NOMO-1 treated with DMSO at 0.1 percent for 48 hours (cell line): Measurements from ENCODE around the gene ZBTB48.
"Not testable (repeated sequence)": the region's sequence is repeated elsewhere in the genome, so short reads cannot be mapped to it uniquely, and the experiment has no call there.

Experiments used
- DNase-seq: peaks from one replicate; lab custom pipeline; 2025; ENCODE audit not compliant: unreplicated experiment; lab: John Stamatoyannopoulos, UW

Gene ZBTB48

DNA sequence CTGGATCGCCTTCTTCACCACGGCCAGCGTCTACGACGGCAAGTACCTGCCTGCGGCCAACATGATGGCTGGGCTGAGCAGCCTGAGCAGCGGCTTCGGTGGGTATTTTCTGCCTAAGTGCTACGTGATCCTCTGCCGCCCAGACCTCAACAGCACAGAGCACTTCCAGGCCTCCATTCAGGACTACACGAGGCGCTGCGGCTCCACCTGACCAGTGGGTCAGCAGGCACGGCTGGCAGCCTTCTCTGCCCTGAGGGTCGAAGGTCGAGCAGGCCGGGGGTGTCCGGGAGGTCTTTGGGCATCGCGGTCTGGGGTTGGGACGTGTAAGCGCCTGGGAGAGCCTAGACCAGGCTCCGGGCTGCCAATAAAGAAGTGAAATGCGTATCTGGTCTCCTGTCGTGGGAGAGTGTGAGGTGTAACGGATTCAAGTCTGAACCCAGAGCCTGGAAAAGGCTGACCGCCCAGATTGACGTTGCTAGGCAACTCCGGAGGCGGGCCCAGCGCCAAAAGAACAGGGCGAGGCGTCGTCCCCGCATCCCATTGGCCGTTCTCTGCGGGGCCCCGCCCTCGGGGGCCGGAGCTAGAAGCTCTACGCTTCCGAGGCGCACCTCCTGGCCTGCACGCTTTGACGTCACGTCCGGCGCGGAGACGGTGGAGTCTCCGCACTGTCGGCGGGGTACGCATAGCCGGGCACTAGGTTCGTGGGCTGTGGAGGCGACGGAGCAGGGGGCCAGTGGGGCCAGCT is at the start of gene ZBTB48:
ZBTB48 (plus strand) TSS at position 621 of the 745 bp plus-strand sequence. CDS start 616 bp downstream, outside the sequence.
- peak; percentile 97 for DNase-seq

DNA sequence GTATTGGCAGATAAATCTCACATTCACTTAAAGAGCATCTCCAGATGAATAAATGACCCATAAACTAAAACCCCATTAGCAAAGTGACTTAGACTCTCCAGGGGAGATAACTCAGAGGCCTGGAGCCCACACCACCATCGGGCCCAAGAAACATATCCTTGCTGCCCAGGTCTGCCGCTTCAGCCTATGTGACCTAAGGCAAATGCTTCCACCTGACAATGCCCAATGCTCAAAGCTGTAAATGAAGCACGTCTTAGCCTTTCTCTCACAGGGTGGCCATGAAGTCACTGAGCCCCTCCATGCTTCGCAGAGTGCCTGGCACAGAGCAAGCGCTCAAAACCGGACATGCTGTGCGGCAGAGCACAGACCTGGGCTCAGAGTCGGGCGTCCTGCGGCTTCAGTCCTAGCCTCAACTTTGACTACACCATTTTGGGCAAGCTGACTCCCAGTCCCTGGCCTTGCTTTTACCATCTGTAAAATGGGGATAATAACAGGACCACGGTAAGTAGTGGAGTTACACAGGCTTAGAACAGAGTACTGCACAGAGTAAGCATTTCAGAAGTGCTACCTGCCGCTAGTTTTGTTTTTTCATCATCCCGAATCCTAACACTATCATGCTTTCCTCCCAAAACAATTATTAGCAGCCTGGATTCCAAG is 49.2 kb upstream of the ZBTB48 start:
- no peak for DNase-seq

DNA sequence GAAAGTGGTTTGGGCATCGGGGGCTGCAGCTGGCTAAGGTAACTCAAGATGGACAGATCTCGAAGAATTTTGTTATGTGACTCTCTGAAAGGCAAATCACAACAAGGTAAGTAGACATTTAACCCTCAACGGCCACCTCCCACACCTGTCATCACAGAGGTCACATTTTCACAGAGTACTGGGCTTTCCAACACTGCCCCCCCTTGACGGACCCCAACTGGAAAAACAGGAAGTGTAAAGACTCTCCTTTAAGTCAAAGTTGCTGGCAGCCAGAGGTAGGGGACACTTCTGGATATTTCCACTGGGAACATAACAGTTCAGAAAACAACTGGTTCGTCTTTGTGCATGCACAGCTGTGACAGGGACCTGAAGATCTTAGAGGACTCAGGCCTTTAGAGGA is 47.8 kb upstream of the ZBTB48 start:
- no peak for DNase-seq

DNA sequence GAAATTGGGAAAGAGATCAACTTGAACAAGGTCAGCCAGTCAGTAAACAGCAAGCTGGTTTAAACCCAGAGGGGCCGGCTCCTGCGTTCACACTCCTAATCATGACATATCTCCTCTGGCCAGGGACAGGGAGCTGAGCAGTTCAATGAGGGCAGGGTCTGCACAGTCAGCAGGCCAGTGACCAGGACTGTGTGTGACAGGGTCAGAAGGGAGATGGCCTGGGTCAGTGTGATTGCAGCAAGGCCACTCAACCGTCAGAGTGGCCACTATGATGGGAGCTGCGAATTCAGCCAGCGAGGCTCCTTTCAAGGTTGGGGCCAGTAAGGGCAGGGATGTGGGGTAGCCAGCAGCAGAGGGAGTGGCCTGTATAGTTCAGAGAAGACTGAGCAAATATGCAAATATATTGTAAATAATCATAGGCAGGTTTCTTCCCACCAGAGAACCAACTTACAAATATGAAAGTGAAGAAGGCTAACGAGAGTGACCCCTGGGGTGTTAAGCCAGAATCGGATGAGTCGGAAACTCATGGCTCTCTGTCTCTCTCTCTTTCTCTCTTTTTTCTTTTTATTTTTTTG is 45.5 kb upstream of the ZBTB48 start:
- DNase-seq = no peak

DNA sequence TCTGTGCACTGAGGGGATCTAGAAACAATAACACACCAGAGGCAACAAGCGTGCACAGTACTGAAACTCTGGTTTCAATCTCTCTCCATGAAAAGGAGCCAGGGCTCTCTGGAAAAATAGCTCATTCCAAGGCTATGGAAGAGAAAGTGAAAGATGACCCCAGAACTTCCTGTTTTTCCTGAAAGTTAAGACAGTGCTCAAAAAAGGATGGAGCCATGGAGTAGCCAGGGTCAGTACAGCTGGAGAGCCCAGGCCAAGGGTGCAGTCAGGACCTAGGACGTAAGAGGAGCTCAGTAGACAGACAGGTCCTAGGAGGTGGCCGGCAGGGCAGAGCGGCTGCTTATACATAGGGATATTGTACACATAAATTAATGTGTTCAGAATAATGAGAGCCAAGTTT is 44.6 kb upstream of the ZBTB48 start:
- no peak for DNase-seq

DNA sequence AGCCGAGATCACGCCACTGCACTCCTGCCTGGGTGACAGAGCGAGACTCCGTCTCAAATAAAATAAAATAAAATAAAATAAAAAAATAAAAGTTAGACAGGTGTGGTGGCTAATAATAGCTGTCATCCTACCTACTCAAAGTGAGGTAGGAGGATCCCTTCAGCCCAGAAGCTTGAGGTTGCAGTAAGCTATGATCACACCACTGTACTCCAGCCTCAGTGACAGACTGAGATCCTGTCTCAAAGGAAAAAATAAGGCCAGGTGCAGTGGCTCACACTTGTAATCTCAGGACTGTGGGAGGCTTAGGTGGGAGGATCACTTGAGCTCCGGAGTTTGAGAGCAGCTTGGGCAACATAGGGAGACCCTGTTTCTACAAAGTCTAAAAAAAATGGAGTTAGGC is 43.5 kb upstream of the ZBTB48 start:
- no peak for DNase-seq

DNA sequence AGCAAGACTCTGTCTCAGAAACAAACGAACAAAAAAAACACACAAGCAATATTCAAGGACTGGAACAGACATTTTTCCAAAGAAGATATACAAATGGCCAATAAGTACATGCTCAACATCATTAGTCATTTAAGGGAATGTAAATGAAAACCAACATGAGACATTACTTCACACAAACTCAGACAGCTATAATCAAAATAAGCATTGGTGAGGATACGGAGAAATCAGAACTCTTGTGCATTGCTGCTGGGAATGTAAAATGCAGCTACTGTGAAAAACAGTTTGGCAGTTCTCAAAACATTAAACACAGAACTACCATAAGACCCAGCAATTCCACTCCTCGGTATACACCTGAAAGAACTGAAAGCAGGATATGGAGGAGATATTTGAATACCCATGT is 40.8 kb upstream of the ZBTB48 start:
- DNase-seq = no peak

DNA sequence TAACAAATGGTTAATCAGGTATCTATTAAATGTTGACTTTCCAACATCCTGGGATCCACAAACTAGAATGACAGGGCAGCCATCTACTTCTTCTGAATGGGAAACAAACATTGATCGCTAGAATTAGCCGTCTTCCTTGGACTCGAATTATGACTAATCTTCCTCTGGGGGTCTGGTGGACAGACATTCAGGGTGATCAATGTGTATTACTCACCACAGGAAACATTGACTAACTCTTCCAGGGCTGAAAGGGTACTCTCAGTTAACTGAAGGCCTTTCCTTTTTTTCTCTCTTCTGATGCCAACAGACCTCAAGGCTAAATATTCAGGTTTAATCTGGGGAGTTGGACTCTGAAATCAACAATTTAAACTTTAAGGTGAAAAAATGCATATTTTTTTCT is 35.0 kb upstream of the ZBTB48 start:
- no peak for DNase-seq

DNA sequence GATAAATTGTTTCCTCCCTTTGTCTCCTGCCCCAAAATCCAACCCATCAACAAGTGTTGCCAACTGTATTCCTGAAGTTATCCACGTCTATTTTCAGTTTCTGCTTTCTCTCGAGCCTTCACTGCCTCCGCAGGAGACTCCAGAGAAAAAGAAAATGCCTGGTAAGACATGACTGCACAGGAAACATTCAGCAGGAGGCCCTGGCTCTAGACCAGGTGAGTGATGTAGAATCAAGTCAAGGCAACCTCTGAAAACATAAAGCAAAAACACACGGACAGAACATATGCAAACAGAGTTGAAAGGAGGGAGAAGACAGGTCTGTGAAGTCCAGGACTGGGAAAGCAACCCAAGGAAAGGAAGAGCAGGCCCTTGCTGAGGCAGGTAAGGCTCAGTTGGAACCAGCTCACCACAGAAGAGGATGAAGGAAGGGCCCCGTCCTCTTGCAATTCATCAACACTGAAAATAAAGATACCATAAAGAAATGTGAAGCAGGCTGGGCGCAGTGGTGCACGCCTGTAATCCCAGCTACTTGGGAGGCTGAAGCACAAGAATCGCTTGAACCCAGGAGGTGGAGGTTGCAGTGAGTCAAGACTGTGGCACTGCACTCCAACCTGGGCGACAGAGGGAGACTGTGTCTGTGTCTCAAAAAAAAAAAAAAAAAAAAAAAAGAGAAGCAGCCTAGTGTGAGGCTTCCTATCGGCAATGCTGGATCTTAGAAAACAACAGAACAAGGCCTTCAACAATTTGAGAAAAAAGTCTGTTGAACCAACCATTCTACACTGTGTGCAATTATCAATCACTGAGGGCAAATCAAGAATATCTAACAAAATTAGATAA is 34.3 kb upstream of the ZBTB48 start:
- no peak for DNase-seq

DNA sequence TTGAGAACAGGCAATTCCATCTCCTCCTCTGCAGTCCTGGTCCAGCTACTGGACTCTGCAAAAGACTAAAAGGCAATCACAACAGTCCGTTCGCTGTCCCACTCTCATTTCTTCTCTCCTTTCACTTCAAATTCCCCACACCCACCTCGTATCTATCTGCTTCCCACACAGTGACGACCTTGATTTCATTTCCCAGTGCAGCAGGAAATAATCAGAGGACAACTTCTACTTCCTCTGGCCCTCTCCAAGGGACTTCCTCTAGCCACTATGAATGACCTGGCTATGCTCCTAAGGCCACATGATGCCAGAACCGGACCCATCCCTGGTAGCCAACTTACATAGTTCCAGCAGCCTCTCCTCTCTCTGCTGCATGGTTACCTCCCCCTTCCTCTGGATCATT is 33.5 kb upstream of the ZBTB48 start:
- DNase-seq = no peak

DNA sequence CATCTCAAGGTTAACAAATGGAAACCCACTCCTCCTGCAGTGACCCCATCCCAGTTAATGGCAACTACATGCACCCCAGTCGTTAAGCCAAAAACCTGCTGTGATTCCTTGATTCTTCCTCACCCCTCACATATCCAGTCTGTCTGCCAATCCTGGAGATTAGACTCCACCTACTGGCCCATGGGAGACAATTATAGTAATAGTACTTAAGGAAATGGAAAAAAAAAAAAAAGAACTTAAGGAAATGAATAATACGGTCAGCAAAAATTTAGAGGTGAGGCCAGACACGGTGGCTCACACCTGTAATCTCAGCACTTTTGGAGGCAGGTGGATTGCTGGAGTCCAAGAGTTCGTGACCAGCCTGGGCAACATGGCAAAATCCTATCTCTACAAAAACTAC is 32.5 kb upstream of the ZBTB48 start:
- no peak for DNase-seq

DNA sequence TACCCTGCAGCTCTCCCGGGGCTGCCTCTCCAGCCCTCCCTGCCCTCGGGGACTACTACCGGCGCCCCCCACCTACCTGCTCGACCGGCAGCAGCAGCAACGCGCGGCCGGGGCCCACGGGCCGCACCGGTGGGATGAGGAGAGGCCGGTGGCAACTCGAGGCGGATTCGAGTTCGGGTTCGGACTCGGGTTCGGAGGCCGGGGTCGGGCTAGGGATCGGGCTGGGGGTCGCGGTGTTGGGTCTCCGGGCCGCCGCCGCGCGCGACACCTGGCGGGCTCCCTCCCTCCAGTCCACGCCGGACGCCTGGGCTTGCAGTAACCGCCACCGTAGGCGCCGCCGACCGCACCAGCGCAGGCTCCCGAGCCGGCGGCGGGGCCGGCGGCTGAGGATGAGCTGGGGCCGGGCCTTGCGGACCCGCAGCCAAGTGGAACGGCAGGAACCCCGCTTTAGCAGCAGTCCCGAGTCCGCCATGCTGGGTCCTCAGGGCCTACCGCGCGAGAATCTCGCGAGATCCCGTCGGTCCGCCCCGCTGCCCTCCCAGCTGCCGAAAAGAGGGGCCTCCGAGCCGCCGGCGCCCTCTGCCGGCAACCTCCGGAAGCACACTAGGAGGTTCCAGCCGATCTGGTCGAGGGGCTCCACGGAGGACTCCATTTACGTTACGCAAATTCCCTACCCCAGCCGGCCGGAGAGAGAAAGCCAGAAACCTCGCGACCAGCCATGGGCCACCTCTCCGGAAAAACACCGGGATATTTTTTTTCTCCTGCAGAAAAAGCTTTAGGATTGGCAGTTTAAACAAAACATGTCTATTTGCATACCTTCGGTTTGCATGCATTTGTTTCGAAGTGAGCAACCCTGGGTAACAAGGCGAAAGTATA is 25.5 kb upstream of the ZBTB48 start, which contains the start of gene NOL9:
NOL9 (minus strand) TSS at position 483 of the 876 bp plus-strand sequence; CDS start at position 472, 11 bp downstream.
- DNase-seq = peak; percentile 86

DNA sequence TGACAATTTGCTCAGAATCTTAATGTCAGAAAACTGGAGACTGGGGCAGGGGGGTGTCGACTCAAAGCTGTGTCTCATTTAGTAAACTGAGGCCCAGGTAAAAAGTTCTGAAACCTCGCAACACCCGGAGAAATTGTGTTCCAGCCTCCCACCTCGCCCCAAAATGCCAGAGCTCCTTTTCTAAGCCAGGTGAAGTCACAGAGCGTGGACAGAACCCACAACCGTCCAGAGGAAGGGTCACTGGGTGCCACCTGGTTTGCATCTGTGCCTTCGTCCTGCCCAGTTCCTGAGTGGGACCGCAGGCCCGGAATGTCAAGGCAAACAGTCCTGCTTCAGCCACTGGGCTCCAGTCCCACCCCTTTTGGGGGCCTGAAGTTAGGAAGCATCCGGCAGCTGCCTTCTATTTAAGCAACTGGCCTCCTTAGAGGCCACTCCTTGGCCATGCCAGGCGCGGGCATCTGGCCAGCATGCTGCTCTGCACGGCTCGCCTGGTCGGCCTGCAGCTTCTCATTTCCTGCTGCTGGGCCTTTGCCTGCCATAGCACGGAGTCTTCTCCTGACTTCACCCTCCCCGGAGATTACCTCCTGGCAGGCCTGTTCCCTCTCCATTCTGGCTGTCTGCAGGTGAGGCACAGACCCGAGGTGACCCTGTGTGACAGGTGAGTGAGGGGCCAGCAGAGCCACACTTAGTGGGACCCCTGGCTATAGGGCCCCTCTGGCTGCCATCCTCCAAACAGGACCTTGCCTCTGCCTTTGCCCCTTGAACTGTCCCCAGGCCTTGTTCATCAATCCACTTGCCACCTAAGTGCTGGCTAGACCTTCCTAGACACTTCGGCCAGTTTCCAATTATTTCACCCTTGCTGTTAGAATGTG is 24.7 kb upstream of the ZBTB48 start, which contains the start of gene TAS1R1:
TAS1R1 (plus strand) TSS at position 401 of the 872 bp plus-strand sequence; CDS start at position 468, 67 bp downstream.
- DNase-seq = no peak

DNA sequence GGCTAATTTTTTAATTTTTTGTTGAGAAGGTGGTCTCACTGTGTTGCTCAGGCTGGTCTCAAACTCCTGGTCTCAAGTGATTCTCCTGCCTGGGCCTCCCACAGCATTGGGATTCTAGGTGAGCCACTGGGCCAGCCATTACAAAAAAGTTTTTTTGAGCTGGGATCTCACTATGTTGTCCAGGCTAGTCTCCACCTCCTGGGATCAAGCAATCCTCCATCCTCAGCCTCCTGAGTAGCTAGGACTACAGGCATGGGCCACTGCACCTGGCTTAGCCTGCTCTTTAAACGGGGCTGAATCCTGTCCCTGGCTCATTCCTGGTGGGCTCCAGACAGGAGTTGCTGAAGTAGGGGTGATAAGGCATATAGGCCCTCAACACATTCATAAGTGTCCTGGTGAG is 22.2 kb upstream of the ZBTB48 start:
- no peak for DNase-seq

DNA sequence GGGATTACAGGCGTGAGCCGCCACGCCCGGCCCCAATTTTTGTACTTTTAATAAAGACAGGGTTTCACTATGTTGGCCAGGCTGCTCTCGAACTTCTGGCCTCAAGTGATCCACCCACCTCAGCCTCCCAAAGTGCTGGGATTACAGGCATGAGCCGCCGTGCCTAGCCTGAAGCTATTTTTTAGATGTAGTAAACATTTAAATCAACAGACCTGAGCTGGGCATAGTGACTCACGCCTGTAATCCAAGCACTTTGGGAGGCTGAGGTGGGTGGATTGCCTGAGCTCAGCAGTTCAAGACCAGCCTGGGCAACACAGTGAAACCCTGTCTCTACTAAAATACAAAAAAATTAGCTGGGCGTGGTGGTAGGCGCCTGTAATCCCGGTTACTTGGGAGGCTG is 20.6 kb upstream of the ZBTB48 start:
- not testable (repeated sequence) for DNase-seq

DNA sequence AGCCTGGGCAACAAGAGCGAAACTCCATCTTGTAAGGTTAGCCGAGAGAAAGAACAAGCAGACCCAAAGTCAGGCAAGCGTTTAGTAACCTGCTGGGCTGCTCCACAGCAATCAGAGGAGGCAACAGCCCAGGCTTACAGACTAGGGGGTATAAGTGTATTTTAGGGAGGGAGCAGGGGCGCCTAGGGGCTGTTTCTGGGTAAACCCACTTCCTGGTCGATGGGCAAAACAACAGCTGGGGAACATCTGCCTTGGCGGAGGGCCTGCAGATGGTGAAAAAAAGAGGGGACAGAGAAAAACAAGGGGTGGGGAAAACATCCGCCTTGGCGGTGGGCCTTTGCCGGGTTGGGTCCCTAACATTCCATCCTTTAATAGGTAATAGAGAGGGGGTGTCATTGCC is 19.5 kb upstream of the ZBTB48 start:
- DNase-seq = no peak

DNA sequence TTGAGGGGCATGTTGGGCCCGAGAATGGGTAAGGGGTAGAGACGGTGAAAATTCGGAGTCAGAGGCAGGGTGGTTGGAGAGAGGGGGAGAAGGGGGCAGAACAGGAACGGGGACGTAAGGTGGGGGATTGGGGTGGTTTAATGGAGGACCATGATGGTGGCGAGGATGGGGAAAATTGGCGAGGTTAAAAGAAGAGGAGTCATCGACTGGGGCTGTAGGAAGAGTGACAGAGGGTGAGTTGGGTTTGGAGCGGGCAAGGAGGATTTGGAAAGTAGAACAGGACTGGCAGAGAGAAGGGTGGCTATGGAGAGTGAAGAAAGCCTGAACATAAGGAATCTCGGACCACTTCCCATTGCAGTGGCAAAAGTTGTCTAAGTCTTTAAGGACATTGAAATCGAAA is 10.8 kb upstream of the ZBTB48 start:
- DNase-seq = no peak

DNA sequence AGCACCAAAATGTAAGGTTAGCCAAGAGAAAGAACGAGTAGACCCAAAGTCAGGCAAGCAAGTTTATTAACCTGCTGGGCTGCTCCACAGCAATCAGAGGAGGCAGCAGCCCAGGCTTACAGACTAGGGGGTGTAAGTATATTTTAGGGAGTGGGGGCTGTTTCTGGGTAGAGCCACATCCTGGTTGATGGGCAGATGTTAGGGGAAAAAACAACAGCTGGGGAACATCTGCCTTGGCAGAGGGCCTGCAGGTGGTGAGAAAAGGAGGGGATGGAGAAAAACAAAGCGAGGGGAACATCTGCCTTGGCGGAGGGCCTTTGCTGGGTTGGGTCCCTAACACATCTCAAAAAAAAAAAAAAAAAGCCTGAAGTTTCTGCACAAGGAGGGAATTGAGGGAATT is 9.7 kb upstream of the ZBTB48 start:
- no peak for DNase-seq

DNA sequence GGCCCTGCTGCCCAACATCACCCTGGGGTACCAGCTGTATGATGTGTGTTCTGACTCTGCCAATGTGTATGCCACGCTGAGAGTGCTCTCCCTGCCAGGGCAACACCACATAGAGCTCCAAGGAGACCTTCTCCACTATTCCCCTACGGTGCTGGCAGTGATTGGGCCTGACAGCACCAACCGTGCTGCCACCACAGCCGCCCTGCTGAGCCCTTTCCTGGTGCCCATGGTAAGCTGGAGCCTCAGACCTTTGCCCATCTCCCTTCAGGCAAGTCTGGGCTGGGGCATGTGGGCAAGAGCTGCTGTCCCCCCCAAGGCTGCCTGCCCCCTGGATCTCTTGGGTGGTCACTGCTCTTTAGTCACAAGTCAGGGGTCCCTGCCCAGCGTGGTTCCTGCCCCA is 8.8 kb upstream of the ZBTB48 start:
- no peak for DNase-seq
